Large intestine (tissue), 3 donors: Measurements from ENCODE around the gene OR4D10. TPM values are rescaled to one million over a fixed set of nuclear protein-coding genes. Genes with fewer than 3 reads are reported as not detected.
A peak's percentile ranks its signal among the peaks of the same experiment; 100 is the strongest.
"Not testable (repeated sequence)": the region's sequence is repeated elsewhere in the genome, so short reads cannot be mapped to it uniquely, and the experiment has no call there.

Experiments used
- DNase-seq, 2 donors: peaks; one replicate each; pipeline versions ENCODE4 v3.0.0 to v3.0.0-alpha.2; 2013
- H3K27ac ChIP-seq: one replicate; pipeline ENCODE4 v1.5.1; 2013; ENCODE audit warnings: low read length
- H3K27me3 ChIP-seq: 2 replicates; pipeline ENCODE4 v1.6.1; 2013; ENCODE audit warnings: low read length; ENCODE audit not compliant: control insufficient read depth, insufficient read depth
- H3K36me3 ChIP-seq: 2 replicates; pipeline ENCODE4 v1.6.1; 2013; ENCODE audit warnings: low read length; ENCODE audit not compliant: control insufficient read depth, insufficient read depth
- H3K4me1 ChIP-seq: one replicate; pipeline ENCODE4 v1.6.1; 2013; ENCODE audit warnings: low read length; ENCODE audit not compliant: control insufficient read depth, insufficient read depth
- H3K4me3 ChIP-seq: one replicate; pipeline ENCODE4 v1.5.1; 2013; ENCODE audit warnings: low read length
- H3K9me3 ChIP-seq: one replicate; pipeline ENCODE4 v1.6.1; 2013; ENCODE audit warnings: mild to moderate bottlenecking, low read depth, low read length, moderate library complexity; ENCODE audit not compliant: control insufficient read depth
- WGBS: methylation state at CpG from one replicate; pipeline ENCODE4 v1.1.5; 2013; ENCODE audit warnings: low lambda C conversion rate; ENCODE audit not compliant: insufficient coverage; 5-methylcytosine and 5-hydroxymethylcytosine counted together
- polyA plus RNA-seq: library from polyadenylated mRNA; unstranded; fragments of 120-200 nt; gene quantifications from one replicate; pipeline ENCODE4 v1.2.1, GENCODE V29; 2013

OR4D10 gene
- polyA plus RNA-seq, 1 donor = not detected

DNA sequence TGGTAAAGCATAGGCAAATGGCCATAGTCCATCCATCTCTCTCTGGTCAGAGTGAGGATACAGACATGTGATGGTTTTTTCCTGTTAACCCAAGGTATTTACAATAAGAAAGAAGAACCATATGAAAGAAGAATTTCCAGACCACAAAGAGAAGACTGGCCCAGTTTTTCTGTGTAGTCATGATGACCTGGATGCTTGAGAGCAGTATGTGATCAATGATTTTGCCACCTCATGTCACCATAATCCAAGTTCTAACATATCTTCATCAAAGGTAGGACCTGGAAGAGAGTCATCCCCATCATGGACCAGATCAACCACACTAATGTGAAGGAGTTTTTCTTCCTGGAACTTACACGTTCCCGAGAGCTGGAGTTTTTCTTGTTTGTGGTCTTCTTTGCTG is 16.5 kb upstream of the OR4D10 start, which contains the start of gene OR4D6:
Gene OR4D6 (plus strand): TSS at position 301 of the 400 bp plus-strand sequence. CDS start 0 bp downstream, at position 301.
- Histone ChIP-seq H3K36me3 (no peaks in the 10 kb centered on the region), H3K9me3 (no peaks in the 10 kb centered on the region), H3K27ac (no peak within 1 kb of the TSS), H3K4me1 (no peaks in the 10 kb centered on the region), H3K27me3 (no peaks in the 10 kb centered on the region), H3K4me3 (no peak within 1 kb of the TSS)
- WGBS = no CpG with 5 or more reads among the region's 2 CpGs
- DNase-seq = no peak

DNA sequence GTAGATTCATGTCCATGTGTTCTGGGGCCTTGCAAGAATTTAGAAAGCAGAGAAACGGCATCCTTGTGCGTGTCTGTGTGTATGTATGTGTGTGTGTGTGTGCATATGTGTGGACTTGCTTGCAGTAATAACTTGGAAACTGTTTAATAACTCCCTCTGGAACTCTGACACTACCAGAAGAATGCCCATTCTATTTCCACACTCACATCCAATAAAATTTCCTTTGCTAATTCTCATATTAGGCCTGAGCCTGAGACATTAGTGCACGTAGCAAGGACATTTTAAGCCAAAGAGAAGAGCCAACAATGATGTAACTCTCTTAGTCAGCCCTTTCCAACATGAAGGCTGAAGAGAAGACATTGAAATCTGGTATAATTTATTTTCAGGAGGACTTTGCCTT is 13.2 kb upstream of the OR4D10 start:
- no peak overlapping the region for H3K4me3 ChIP-seq
- H3K27ac ChIP-seq = no peak overlapping the region
- H3K4me1 ChIP-seq = no peaks in the 10 kb centered on the region
- no CpG with 5 or more reads among the region's 3 CpGs for WGBS
- no peak for DNase-seq
- H3K27me3 ChIP-seq = no peaks in the 10 kb centered on the region
- no peaks in the 10 kb centered on the region for H3K9me3 ChIP-seq
- H3K36me3 ChIP-seq = no peaks in the 10 kb centered on the region

DNA sequence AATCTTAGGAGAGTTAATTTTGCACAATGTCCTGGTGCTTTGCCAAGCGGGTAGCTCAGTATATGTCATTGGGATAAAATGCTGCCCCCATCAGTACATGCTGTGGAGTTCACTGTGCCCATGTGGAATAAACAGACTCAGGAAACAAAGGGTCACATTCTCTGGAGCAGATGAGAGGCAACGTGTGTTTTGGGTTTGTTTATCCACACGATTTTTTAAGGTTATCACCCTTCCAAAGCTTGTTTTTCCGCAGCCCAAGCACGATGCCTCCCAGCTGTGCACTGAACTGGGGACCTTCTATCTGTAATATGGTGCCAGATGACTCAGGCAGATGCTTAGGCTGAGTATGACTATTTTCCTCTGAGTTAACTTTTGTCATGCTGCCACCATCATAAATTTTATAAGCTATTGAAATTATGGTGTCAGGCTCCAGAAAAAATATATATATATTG is 9.9 kb upstream of the OR4D10 start:
- DNase-seq = no peak
- no peaks in the 10 kb centered on the region for H3K4me1 ChIP-seq
- H3K27me3 ChIP-seq = no peaks in the 10 kb centered on the region
- H3K4me3 ChIP-seq = no peak overlapping the region
- H3K9me3 ChIP-seq = no peaks in the 10 kb centered on the region
- H3K27ac ChIP-seq = no peak overlapping the region
- 65% methylated on average over 4 of the region's 5 CpGs for WGBS
- no peaks in the 10 kb centered on the region for H3K36me3 ChIP-seq

DNA sequence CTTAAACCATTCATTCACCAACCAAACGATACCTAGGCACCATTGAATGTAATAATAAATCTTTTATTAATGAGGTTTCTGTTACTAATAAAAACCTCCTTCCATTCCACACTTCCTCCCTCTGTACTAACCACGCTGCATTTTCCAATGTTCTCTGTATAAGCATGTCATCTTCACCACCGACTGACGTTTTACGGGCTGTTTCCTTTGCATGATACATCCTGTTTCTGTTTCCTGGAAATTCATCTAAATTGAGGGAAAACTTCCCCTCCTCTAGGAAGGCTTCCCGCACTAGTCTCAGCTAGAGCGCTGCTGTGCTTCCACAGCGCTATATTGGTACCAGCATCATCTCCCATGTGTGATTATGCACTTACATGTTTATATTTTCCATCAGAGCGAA is 2.1 kb downstream of the OR4D10 start:
- Histone ChIP-seq H3K4me3 (no peak overlapping the region), H3K4me1 (no peaks in the 10 kb centered on the region), H3K9me3 (no peaks in the 10 kb centered on the region), H3K27ac (no peak overlapping the region), H3K36me3 (no peaks in the 10 kb centered on the region), H3K27me3 (no peaks in the 10 kb centered on the region)
- no peak for DNase-seq
- 80% methylated on average over 1 of the region's 9 CpGs for WGBS

DNA sequence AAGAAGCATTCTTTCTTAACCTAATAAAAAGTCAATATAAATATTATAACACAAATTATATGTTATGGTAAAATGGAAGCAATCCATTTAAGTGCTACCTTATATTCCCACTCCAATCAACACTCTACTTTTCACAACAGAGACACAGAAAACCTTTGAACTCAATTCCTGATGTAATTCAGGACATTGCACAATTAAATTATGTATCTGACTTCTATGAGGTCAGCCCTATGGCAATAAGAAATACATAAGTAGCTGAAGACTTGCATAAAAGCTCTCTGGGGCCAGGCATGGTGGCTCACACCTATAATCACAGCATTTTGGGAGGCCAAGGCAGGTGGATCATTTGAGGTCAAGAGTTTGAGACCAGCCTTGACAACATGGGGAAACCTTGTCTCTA is 6.8 kb downstream of the OR4D10 start:
- H3K4me3 ChIP-seq = no peak overlapping the region
- H3K36me3 ChIP-seq = no peaks in the 10 kb centered on the region
- no peaks in the 10 kb centered on the region for H3K9me3 ChIP-seq
- peak in 1 of 2 donors; percentile 4 for DNase-seq
- H3K27me3 ChIP-seq = no peaks in the 10 kb centered on the region
- H3K27ac ChIP-seq = no peak overlapping the region
- H3K4me1 ChIP-seq = no peaks in the 10 kb centered on the region

DNA sequence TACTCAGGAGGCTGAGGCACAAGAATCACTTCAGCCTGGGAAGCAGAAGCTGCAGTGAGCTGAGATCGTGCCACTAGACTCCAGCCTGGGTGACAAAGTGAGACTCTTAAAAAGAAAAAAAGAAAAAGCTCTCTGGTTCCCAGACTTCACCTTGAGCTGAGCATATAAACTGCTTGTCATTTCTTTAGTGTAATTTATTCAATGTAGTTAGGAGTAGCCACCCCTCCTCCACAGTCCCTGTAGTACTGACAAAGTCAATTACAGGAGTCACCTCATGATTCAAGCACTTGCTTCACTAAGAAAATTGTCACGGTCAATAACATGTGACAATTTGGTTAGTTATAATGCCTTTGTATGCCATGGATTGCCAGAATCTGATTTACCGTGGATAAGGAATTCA is 7.2 kb downstream of the OR4D10 start:
- no peak overlapping the region for H3K27ac ChIP-seq
- H3K4me1 ChIP-seq = no peaks in the 10 kb centered on the region
- no peaks in the 10 kb centered on the region for H3K9me3 ChIP-seq
- no peak overlapping the region for H3K4me3 ChIP-seq
- 60% methylated on average over 1 of the region's 3 CpGs for WGBS
- no peaks in the 10 kb centered on the region for H3K36me3 ChIP-seq
- DNase-seq = no peak
- no peaks in the 10 kb centered on the region for H3K27me3 ChIP-seq

DNA sequence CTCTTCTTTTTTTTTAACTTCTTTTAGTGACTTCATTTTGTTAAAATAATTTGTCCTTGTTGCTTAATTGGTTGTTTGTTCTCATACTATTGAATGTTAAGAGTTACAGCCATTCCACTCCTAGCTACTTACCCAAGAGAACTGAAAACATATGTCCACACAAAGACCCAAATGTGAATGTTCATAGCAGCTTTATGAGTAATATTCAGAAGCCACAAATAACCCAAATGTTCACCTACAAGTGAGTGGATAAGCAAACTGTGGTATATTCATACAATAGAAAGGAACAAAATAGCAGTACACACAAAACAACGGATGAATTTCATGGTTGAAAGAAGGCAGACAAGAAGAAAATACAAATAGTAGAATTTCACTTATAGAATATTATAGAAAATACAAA is 28.8 kb downstream of the OR4D10 start:
- 100% methylated on average over 1 of the region's 1 CpG for WGBS
- Histone ChIP-seq H3K27me3 (no peaks in the 10 kb centered on the region), H3K27ac (no peak overlapping the region), H3K9me3 (peaks cover 2% of the 10 kb centered on the region), H3K4me1 (no peaks in the 10 kb centered on the region), H3K36me3 (no peaks in the 10 kb centered on the region), H3K4me3 (no peak overlapping the region)
- no peak for DNase-seq

DNA sequence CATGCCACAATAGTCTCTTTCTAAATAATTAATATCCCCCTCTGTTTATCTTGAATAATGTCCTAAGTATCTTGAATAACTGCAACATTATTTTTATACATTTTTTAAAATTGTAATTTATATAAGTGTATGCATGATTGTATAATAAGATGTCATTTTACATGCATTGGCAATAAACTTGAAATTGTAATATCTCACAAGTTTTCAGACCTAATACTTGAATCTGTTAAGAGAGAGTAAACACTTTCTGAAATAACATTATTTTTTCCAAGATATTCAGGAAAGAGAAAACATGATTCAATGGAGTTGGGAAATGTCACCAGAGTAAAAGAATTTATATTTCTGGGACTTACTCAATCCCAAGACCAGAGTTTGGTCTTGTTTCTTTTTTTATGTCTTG is 30.2 kb downstream of the OR4D10 start, which contains the start of gene OR4D11:
Gene OR4D11 (plus strand): TSS at position 301 of the 400 bp plus-strand sequence. CDS start 0 bp downstream, at position 301.
- no peak for DNase-seq
- H3K27ac ChIP-seq = no peak within 1 kb of the TSS

DNA sequence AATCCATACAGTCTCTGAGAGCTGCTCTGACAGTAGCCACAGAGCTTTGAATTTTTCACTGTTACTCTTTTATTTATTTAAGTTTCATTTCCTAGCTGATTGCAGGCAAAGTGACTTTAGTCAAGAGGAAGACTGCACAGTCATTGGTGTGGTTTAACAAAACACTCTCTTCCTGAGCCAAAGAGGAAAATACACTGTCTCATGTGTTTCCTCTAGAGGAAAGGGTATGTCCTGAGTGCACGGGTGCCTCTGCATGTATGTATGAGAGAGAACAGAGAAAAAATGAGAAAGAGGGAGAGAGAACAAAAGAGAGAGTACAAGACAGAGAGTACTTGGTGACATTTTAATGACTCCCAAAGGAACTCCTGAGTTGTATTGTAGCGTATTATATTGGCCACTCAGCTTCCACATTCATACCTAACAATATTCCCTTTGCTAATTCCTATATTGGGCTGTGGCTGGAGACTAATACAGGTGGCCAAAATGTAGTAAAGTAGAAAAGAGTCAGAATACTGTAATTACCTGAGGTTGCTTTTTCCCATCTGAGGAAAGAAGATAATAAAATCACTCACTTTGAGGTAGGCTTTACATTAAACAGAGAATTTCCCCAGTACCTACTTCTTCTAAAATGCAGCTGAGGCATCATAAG is 38.0 kb downstream of the OR4D10 start, which contains the start of gene OR4D9:
Gene OR4D9 (plus strand): TSS at position 599 of the 649 bp plus-strand sequence. CDS start 3,374 bp downstream, outside the sequence.
- WGBS = no CpG with 5 or more reads among the region's 2 CpGs
- no peak within 1 kb of the TSS for H3K27ac ChIP-seq
- H3K4me3 ChIP-seq = no peak within 1 kb of the TSS
- no peaks in the 10 kb centered on the region for H3K9me3 ChIP-seq
- peak in 1 of 2 donors; percentile 3 for DNase-seq
- H3K36me3 ChIP-seq = no peaks in the 10 kb centered on the region
- no peaks in the 10 kb centered on the region for H3K4me1 ChIP-seq
- H3K27me3 ChIP-seq = no peaks in the 10 kb centered on the region

More for the DNA sequence above, 30.2 kb downstream of the OR4D10 start, which contains the start of gene OR4D11:
- Histone ChIP-seq H3K36me3 (no peaks in the 10 kb centered on the region), H3K9me3 (peaks cover 2% of the 10 kb centered on the region), H3K27me3 (no peaks in the 10 kb centered on the region), H3K4me1 (no peaks in the 10 kb centered on the region), H3K4me3 (no peak within 1 kb of the TSS)

DNA sequence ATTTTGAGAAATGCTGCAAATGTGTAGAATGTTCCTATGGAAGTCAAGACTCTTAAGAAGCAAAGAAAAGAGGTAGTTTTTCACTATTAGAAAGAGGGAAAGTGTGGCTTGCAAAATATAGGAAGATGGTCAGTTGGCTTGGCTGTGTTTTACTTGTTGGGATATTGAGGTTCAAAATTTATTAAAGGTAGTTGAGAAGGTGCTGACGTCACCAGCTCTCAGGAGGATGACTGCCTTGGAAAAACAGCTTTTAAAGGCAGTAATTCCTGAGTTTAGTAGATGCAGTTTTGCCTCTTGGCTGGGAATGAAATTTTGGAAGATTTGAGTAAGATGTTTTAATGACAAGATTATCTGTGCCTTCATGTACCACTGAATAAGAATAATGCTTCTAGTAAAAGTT is 38.6 kb downstream of the OR4D10 start:
- Histone ChIP-seq H3K27ac (no peak overlapping the region), H3K4me3 (no peak overlapping the region), H3K4me1 (no peaks in the 10 kb centered on the region), H3K36me3 (no peaks in the 10 kb centered on the region), H3K27me3 (no peaks in the 10 kb centered on the region), H3K9me3 (no peaks in the 10 kb centered on the region)
- no peak for DNase-seq
- WGBS = no CpG with 5 or more reads among the region's 1 CpG

DNA sequence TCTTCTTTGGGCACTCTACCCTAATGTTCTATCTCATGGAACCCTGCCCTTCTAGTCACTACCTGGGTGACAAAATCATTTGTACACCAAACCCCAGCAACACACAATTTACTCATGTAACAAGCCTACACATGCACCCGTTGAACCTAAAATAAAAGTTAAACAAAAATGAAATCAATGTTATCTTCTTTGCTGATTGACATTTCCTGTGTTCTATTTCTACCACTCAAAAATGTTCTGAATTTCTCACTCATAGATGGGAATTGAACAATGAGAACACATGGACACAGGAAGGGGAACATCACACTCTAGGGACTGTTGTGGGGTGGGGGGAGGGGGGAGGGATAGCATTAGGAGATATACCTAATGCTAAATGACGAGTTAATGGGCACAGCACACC is 47.0 kb downstream of the OR4D10 start:
- H3K36me3 ChIP-seq, H3K4me1 ChIP-seq, H3K27me3 ChIP-seq, H3K9me3 ChIP-seq, H3K4me3 ChIP-seq, DNase-seq, H3K27ac ChIP-seq: not testable (repeated sequence)
- WGBS = no CpG with 5 or more reads among the region's 2 CpGs
